HepG2 (cell line): ENCODE measurements around the gene TENM3.

Experiments
- PHB2 ChIP-seq: fragments of 450-650 bp; IDR thresholded peaks from 2 replicates; pipeline ENCODE4 v1.6.1; 2018; ENCODE audit not compliant: partially characterized antibody
- POLR2AphosphoS5 ChIP-seq: IDR thresholded peaks from 2 replicates; pipeline ENCODE4 v1.6.1; 2012; ENCODE audit warnings: low read depth, low read length
- TF ChIP-seq, protein P1 (sequence below): sonication (generic); formaldehyde crosslinking; IDR thresholded peaks from 2 replicates; pipeline ENCODE4 v1.8.1; 2023; ENCODE audit warnings: missing genetic modification reagents, inconsistent platforms, borderline replicate concordance

DNA sequence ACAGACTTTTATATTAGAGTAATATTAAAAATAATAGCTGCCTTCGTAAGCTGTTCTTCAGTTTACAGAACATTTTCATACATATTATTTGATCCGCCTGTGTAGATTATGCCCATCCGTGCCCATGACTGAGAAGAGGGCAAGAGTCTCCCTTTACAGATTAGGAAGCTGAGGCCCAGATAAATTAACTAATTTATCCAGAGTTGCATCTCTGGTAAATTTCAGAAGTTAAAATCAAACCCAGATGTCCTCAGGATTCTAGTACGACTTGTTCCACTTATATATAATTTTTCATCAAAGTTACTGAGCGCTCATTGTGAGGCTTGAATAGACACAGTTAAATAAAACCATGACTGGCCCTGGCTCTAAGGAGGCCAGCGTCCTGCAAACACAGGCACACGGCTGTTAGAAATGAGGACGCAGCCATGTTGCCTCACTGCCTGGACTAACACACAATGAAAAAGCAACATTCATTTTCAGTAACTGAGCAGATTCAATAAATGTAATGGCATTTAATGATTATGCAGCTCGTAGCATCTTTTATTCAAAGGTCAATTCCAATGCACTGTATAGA is 148.0 kb downstream of the TENM3 start:
- TF ChIP-seq PHB2, result no peak
- TF ChIP-seq POLR2AphosphoS5, result no peak
- TF ChIP-seq, protein P1, sequence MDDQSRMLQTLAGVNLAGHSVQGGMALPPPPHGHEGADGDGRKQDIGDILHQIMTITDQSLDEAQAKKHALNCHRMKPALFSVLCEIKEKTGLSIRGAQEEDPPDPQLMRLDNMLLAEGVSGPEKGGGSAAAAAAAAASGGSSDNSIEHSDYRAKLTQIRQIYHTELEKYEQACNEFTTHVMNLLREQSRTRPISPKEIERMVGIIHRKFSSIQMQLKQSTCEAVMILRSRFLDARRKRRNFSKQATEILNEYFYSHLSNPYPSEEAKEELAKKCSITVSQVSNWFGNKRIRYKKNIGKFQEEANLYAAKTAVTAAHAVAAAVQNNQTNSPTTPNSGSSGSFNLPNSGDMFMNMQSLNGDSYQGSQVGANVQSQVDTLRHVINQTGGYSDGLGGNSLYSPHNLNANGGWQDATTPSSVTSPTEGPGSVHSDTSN (CRISPR knock-in tag), result no peak
